Esophagus squamous epithelium (tissue), 4 donors: Measurements from ENCODE around the gene PRSS23.

Experiments
- CTCF ChIP-seq, 6 experiments: fragments of 450-650 bp in 4 of 6; fragments of 200-600 bp in 2 of 6; sonication (generic) in 2 of 6; IDR thresholded peaks; one replicate each; pipeline ENCODE4 v1.5.1; 2016 to 2019; ENCODE audit warnings: antibody characterized with exemption in 6 of 6, mild to moderate bottlenecking in 4 of 6, moderate library complexity in 4 of 6
- POLR2A ChIP-seq, 4 donors: fragments of 450-650 bp; IDR thresholded peaks; one replicate each; pipeline ENCODE4 v1.6.1; 2017; ENCODE audit warnings: antibody characterized with exemption in 4 of 4, mild to moderate bottlenecking in 4 of 4, moderate library complexity in 3 of 4

- TF ChIP-seq CTCF (IDR thresholded peaks at IDR 0.05) (no peak), POLR2A (IDR thresholded peaks at IDR 0.05) (no peak)
Measured at GRCh38 chr11:86765878-86766277, 34.5 kb upstream of the PRSS23 start.
